ENCODE data around the gene ARHGEF28.
A peak's percentile ranks its signal among the peaks of the same experiment; 100 is the strongest.

The ARHGEF28 gene

DNA sequence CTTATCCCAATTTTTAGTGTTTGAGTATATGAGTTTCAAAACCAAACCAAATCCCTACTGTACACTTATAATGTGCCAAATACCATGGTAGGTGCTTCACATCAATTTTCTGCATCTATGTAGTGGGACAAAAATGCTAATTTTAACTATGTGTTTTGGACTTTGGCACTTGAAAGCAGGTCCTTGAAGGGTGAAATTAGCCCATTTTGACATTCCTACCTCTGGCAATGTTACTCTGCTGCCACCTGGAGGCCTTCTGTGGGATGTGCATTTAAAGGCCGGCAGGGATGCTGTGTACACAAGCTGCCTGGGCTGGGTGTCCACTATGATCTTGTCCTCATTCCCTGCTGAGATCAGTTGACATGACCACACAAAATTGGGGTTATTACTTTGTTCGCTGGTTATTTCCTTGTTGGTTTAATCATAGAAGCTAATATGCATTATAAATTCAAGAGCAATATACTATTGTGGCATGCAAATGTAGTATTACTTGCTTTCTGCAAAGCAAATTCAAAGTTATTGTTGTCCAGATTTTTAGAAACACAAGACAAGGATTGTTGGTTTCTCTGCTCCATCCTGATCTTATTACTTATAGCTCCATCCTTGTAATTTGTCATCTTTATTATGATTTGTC is 166.8 kb downstream of the ARHGEF28 start:
- H3K27ac ChIP-seq (ENCODE audit: low read length): no peak overlapping the region
- TF ChIP-seq EZH2 (IDR thresholded peaks at IDR 0.05; ENCODE audit: borderline replicate concordance, low read depth, low read length, severe bottlenecking) (no peak), CTCF (IDR thresholded peaks at IDR 0.05; ENCODE audit: borderline replicate concordance, extremely low read depth, low read length, poor library complexity, severe bottlenecking) (peak; percentile 95)
- no peaks in the 10 kb centered on the region for H3K79me2 ChIP-seq (ENCODE audit: insufficient read depth, low read length)
- no peak overlapping the region for H3K4me2 ChIP-seq (ENCODE audit: insufficient read depth, low read length)
- peak; percentile 67 for DNase-seq
- H3K27me3 ChIP-seq (ENCODE audit: insufficient read depth, low read length, poor library complexity): peaks cover 6% of the 10 kb centered on the region
- H2AFZ ChIP-seq (ENCODE audit: low read depth, low read length): no peak overlapping the region
- H3K4me3 ChIP-seq (ENCODE audit: low read depth in 1 of 2, low read length in 2 of 2): no peak overlapping the region
- H3K9ac ChIP-seq (ENCODE audit: low read depth, low read length): no peak overlapping the region
- no peaks in the 10 kb centered on the region for H3K4me1 ChIP-seq (ENCODE audit: insufficient read depth, low read length)
- peak; percentile 83 for ATAC-seq (ENCODE audit: insufficient read depth, low read depth)
- no peaks in the 10 kb centered on the region for H4K20me1 ChIP-seq (ENCODE audit: insufficient read depth, low read length)
- no peaks in the 10 kb centered on the region for H3K36me3 ChIP-seq (ENCODE audit: insufficient read depth, low read length)
- H3K9me3 ChIP-seq (ENCODE audit: insufficient read depth, low read length, severe bottlenecking): no peaks in the 10 kb centered on the region

DNA sequence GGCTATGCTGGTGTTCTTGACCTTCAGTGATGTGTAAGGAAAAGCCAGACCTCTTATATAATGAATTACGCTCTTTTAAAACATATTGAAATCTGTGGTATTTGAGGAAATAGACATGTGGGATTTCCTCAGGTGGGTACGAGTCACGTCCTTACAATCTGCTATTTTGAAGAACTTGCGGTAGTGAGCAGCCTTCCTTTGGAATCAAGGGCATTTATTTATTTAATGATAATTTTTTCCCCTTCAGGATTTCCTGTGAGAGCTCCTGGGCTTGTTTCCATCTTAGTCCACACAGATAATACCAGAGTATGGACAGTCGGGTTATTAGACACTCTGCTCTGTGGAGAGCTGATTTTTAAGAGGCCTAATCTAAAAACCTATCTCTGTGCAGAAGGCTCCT is 167.9 kb downstream of the ARHGEF28 start:
- ATAC-seq (ENCODE audit: insufficient read depth, low read depth): no peak
- H4K20me1 ChIP-seq (ENCODE audit: insufficient read depth, low read length): no peaks in the 10 kb centered on the region
- H3K27me3 ChIP-seq (ENCODE audit: insufficient read depth, low read length, poor library complexity): peaks cover 6% of the 10 kb centered on the region
- DNase-seq: no peak
- no peaks in the 10 kb centered on the region for H3K9me3 ChIP-seq (ENCODE audit: insufficient read depth, low read length, severe bottlenecking)
- H2AFZ ChIP-seq (ENCODE audit: low read depth, low read length): no peak overlapping the region
- H3K4me1 ChIP-seq (ENCODE audit: insufficient read depth, low read length): no peaks in the 10 kb centered on the region
- TF ChIP-seq EZH2 (IDR thresholded peaks at IDR 0.05; ENCODE audit: borderline replicate concordance, low read depth, low read length, severe bottlenecking): no peak
- no peak for TF ChIP-seq CTCF (IDR thresholded peaks at IDR 0.05; ENCODE audit: borderline replicate concordance, extremely low read depth, low read length, poor library complexity, severe bottlenecking)
- no peaks in the 10 kb centered on the region for H3K36me3 ChIP-seq (ENCODE audit: insufficient read depth, low read length)
- no peak overlapping the region for H3K9ac ChIP-seq (ENCODE audit: low read depth, low read length)
- H3K79me2 ChIP-seq (ENCODE audit: insufficient read depth, low read length): no peaks in the 10 kb centered on the region
- H3K4me2 ChIP-seq (ENCODE audit: insufficient read depth, low read length): no peak overlapping the region
- H3K27ac ChIP-seq (ENCODE audit: low read length): no peak overlapping the region
- H3K4me3 ChIP-seq (ENCODE audit: low read depth in 1 of 2, low read length in 2 of 2): no peak overlapping the region

- no peak overlapping the region for H3K9ac ChIP-seq (ENCODE audit: low read depth, low read length)
- no peak overlapping the region for H3K4me3 ChIP-seq (ENCODE audit: low read depth in 1 of 2, low read length in 2 of 2)
- peaks cover 6% of the 10 kb centered on the region for H3K27me3 ChIP-seq (ENCODE audit: insufficient read depth, low read length, poor library complexity)
- DNase-seq (peak; percentile 4), ATAC-seq (ENCODE audit: insufficient read depth, low read depth) (peak; percentile 35; the same call in 1 of the 3 replicates)
- TF ChIP-seq CTCF (IDR thresholded peaks at IDR 0.05; ENCODE audit: borderline replicate concordance, extremely low read depth, low read length, poor library complexity, severe bottlenecking): no peak
- no peak for TF ChIP-seq EZH2 (IDR thresholded peaks at IDR 0.05; ENCODE audit: borderline replicate concordance, low read depth, low read length, severe bottlenecking)
- no peaks in the 10 kb centered on the region for H4K20me1 ChIP-seq (ENCODE audit: insufficient read depth, low read length)
- no peaks in the 10 kb centered on the region for H3K4me1 ChIP-seq (ENCODE audit: insufficient read depth, low read length)
- H3K79me2 ChIP-seq (ENCODE audit: insufficient read depth, low read length): no peaks in the 10 kb centered on the region
- no peaks in the 10 kb centered on the region for H3K36me3 ChIP-seq (ENCODE audit: insufficient read depth, low read length)
- no peak overlapping the region for H3K27ac ChIP-seq (ENCODE audit: low read length)
- H3K4me2 ChIP-seq (ENCODE audit: insufficient read depth, low read length): no peak overlapping the region
- H3K9me3 ChIP-seq (ENCODE audit: insufficient read depth, low read length, severe bottlenecking): no peaks in the 10 kb centered on the region
- no peak overlapping the region for H2AFZ ChIP-seq (ENCODE audit: low read depth, low read length)
Observed at GRCh38 chr5:73796164-73797131, 170.5 kb downstream of the ARHGEF28 start.

Measured in DND-41 (cell line).